Fibroblast of lung (primary cell): ENCODE measurements around the gene ZMAT5.

Source experiments
- CTCF ChIP-seq, 2 donors: IDR thresholded peaks in 1 of 2; conservative IDR thresholded peaks in 1 of 2; 1 replicate in 1 of 2; 2 replicates in 1 of 2; pipeline ENCODE4 v1.5.1; 2011 to 2012; ENCODE audit warnings: low read length in 2 of 2, control low read depth in 1 of 2, inconsistent platforms in 1 of 2, low read depth in 1 of 2, mild to moderate bottlenecking in 1 of 2
- EZH2 ChIP-seq: IDR thresholded peaks from 2 replicates; pipeline ENCODE4 v1.5.1; 2012; ENCODE audit warnings: low read length, control low read depth, mild to moderate bottlenecking; ENCODE audit errors: missing control alignments

GRCh38 chr22:29707471-29707870 is 59.3 kb downstream of the ZMAT5 start:
- TF ChIP-seq CTCF (conservative IDR thresholded peaks at IDR 0.05 in 1 of 2, IDR thresholded peaks at IDR 0.05 in 1 of 2; ENCODE audit: low read depth in 1 of 2, low read length in 2 of 2) (no peak), EZH2 (no peak)
